UCSD-AML1 (cell line): ENCODE measurements around the gene AK1.
"Not testable (repeated sequence)": the region's sequence is repeated elsewhere in the genome, so short reads cannot be mapped to it uniquely, and the experiment has no call there.

ENCODE experiments used
- DNase-seq: peaks from one replicate; lab custom pipeline; 2025; ENCODE audit not compliant: unreplicated experiment; lab: John Stamatoyannopoulos, UW

Gene AK1

DNA sequence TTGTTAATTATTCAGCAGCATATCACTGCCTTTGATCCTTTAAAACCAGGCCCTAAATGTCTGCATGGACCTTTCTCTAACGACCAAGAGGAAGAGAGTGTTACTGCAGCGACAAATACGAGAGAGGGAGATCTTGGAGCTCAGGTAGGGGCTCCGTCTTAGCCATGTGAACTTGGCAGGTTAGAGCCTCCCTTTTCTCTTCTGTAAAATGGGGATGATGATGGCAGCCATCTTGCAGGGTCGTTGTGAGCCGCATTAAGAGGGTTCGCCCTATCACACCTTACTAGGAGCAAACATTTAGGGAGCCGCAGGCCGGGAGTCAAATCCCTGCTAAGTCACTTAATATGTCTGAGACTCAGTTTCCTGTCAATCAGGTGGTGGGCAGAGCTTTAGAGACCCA lies 24.6 kb downstream of the AK1 start:
- no peak for DNase-seq

DNA sequence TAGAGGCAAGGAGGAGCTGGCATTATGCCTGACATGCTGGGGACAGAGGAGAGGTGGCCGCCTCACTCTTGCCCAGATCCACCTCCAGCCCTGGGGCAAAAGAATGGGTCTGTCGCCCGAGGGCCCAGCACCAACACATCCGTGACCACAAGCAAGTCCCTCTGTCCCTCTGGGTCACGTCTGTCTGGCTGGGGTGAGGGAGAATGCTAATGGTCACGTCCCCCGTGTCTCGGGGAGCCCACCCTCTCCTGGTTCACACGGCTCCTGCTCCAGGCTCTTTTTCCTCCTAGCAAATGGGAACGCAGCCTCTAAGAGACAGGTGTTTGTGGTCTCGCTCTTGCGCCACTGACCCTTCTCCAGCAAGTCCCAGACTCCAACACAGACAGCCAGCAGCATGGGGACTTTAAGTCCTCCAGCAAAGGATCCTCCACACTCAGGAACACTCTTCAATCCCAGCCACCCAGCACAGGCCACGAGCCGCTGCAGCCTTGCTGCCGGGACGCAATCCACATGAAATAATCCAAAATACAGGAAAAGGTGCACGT lies 27.1 kb downstream of the AK1 start:
- DNase-seq, result no peak

DNA sequence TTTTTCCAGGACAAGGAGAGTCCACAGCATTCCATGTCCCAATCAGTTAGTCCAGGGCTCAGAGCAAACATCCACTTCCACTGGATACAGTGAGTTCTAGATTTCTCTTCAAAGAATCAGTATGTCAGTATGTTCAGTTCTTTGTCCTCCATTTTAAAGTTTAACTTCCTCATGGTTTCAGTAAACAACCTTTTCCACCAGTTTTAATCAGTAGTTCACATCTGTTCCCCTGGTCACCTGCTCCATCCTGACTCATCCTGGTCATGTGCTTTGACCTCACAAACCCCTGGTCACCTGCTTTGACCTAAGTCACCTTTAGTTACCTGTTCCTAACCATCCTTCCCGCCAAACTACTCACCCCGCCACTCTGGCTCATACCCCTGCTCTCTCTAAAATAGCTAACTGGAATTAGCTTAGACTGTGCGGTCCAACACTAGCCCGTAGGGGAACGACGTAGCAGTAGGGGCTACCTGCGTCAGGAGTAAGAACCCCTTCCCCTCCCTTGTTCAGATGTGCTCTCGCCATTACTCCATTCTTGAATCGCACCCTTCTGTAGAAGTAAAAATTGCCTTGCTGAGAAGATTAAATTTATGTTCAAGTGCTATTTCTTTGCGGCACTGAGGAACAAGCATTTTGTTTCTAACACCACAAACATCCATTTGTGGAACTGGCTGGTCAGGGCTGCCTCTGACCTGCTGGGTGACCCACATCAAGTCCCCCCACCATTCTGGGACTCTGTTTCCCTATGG lies 28.5 kb downstream of the AK1 start:
- DNase-seq, result no peak

DNA sequence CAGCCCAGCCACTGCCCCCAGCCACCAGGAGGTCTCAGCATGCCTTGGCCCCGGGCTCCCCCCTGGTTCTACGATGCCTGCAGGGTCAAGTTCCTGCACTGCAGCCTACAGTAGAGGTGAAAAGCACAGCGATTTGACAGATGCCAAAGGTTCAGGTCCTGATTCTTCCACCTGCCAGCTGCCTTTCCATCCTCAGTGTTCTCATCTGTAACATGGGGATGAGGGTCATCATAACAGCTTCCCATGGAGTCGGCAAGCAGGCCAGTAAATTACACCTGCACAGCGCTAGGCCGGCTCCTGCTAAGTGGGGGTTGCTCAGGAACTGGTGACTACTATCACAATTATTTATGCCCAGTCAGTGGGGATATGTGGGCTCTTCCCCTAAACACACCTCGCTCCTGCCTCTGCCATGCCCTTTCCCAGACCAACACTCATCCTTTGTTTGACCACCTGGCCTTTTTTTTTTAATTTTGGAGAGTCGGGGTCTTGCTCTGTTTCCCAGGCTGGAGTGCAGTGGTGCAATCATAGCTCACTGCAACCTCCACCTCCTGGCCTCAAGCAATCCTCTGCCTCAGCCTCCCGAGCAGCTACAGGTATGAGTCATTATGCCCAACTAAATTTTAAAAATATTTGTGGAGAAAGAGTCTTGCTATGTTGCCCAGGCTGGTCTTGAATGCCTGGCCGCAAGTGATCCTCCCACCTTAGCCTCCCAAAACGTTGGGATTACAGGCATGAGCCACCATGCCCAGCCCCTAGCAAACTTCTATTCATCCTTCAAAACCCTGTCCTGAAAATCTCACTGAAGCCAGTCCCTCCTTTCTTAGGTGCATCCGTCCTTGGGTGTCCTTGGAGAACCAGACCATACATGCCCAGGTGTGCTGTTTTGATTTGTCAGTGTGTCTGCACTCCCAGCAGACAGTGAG lies 29.4 kb downstream of the AK1 start:
- DNase-seq, result no peak

DNA sequence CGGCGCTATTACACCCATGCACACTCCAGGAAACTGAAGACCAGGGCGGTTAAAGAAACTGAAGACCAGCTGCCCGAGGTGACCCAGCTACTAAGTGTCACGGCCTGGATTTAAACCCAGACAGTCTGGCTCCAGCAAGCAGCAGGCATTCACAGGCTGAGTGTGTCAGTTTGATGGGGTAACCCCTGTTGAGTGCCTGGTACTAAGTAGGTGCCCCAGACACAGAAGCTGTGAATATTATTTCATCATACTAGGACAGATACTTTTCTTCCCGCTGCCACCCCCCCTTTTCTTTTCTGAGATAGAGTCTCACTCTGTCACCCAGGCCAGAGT lies 30.3 kb downstream of the AK1 start:
- no peak for DNase-seq

DNA sequence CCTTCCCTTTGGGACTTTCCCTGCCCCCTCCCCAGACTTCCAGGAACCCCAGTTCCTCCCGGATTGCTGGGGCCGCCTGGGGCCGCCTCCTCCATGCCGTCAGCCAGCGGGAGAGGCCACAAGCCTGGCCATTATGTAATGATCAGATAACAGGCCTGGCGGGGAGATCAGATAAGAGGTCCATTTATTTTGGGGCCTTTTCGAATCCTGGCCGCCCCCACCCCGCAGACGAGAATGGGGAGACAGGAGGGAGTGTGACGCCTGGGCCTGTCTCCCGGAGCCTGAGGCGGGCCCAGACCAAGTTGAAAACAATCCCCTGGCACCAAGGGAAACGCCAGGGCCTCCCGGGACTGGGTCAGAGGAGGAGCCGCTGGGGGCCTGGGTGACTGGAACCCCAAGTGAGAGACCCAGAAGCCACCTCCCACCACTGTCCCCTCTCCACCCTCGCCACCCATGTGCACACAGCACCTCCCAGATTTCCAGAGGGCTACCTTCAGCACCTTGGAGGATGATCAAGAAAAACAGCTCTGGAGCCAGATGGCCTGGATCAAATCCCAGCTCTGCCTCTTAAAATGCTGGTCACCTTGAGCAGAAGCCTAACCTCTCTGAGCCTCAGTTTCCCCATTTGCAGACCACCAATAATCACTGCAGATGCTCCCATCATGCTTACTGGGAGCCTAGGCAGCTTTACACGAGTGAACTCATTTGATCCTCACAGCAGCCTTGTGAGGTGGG lies 30.9 kb downstream of the AK1 start:
- DNase-seq, result no peak

DNA sequence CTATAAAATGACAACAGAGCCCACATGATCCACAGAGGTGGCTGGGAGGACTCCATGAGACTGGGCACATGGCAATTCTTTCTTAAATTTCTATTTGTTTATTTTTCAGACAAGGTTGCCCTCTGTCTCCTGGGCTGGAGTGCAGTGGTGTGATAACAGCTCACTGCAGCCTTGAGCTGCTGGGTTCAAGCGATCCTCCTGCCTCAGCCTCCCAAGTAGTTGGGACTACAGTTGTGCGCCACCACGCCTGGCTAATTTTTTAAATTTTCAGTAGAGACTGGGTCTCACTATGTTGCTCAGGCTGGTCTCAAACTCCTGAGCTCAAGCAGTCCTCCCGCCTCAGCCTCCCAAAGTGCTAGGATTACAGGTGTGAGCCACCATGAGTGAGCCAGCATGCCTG lies 31.9 kb downstream of the AK1 start:
- not testable (repeated sequence) for DNase-seq

DNA sequence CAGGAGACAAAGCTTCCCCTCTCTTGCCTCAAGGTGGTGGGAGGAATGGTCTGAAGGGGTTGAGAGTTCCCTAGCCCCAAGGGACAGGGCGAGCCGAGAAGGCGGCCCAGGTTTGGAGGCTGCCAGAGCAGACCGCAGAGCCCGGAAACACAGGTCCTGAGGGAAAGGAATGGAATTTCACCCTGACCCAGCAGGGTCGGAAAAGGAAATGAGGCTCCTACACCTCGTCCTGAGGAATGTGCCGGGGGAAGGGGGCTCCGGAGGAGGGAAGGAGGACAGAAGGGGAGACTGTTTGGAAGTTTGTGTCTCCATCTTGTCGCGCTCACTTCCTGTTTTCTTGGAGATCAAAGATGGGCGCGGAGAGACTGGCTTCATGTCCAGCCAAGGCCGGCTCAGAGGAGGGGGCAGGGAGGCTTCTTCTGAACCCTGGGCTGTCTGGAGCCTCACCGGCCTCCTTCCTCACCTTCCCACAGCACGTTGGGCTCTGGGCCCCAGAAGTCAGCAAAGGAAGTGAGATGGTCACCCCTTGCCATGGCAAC lies 32.6 kb downstream of the AK1 start:
- DNase-seq, result no peak

DNA sequence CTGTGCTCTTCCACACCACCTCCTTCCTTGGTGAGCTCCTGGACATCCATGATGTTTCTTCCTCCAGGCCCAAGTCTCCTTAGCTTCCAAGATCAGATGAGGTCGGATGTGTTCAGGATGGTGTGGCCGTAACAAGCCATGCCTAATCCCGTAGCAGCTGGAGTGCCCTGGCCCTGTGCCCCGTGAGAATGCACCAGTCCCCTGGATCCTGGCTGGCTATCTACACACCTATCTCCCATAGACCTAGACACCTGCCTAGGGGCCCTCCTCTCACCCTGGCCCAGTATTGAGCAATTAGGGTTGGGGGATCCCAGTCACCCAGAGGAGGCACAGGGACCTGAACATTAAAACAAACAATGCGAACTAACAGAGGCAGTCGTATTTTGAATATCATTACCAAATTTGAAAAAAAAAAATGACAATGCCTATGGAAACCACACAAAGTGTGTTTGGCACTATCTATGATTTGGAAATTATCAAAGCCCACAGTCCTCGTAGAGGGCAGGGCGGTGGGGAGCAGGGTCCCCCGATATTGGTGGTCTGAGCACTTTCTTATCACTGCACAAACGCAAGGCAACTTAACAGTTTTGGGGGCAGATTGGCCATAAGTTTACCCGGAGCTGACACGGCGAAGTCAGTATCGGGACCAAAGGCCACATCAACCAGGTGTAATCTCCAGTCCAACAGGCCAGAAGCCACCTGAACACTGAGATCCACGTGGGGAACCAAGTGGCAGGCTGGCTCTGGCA lies 36.2 kb downstream of the AK1 start:
- no peak for DNase-seq

DNA sequence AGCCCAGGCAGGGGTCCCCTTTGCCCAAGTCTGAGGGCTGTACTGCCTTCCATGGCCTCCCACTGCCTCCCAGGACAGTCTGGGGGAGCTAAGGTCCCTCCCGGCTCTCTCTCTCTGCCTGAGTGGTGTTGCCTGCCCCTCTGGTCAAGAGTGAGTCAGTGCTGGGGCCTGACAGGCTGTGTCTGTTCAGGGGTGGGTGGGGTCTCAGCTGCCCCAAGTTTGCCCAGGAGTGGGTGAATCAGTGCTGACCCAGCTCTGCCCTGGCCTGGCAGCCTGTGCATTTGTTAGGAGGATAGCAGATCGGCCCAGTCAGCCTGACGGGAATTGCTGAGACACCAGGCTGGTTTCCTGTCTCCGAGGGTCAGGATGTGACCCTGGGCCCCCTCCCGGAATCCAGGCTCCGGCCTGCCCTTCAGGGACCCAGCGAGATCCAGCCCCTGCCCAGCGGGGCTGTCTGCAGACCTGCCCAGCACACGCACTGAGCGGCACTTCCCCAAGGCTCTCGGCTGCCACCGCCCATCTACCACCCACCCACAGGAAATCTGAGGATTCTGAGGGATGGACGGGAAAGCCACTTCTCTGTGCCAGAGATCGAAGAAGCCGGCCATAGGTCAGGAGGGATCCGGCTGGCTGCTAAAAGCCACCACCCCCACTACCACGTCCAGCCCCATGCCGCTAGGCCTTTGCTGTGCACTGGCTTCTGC lies 38.9 kb downstream of the AK1 start:
- DNase-seq, result peak; percentile 63

DNA sequence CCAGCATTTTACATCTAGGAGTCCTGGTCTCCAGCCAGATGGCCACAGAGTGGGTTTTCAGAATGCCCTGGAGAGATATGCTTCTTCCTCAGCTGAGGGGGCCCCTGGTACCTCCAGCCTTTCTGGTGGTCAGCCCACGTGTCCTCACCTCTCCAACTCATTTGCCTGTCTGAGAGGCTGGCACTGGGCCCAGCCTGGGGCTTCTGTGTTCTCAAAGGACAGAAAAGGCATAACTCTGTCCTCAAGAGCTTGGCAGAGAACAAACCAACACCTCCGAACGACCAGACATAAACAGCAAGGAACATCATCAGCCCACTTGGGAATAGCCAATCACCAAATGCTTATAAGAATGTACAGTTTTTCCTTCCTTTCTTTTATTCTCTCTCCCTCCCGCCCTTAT lies 40.1 kb downstream of the AK1 start:
- no peak for DNase-seq

DNA sequence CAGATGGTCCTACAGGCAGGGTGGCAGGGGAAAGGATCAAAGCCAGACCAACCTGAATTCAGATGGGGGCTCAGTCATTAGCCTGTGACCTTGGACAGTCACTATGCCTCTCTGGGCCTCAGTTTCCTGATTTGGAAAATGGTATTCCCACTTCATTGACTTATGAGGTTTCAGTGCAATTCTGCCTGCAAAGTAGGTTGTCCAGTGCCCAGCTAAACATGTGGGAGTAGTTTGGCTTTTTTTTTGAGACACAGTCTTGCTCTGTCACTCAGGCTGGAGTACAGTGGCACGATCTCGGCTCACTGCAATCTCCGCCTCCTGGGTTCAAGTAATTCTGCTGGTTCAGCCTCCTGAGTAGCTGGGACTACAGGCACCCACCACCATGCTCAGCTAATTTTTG lies 40.9 kb downstream of the AK1 start:
- DNase-seq, result not testable (repeated sequence)

DNA sequence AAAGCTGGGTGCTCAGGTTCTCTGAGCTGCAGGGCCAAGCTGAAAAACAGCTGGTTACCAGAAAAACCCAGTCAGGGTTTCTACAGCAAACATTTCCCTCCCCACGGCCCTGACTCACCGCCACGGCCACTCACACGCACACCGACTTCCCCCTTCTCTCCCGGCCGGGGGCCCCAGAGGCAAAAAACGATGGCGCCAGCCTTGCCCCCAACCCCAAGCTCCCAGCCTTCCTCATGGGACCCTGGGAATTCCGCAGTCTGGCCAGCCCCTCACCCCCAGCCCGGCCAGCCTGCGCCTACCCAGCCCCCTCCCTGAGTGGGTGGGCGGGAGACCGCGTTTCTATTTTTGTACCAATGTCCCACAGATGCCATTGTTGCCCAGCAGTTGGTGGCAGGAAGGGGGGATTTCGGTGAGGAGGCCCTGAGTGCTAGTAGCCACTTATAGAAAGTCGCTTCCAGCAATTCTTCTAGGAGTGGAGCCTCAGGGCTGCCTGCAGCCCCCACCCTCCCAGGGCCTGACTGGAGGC lies 41.4 kb downstream of the AK1 start:
- peak; percentile 46 for DNase-seq

DNA sequence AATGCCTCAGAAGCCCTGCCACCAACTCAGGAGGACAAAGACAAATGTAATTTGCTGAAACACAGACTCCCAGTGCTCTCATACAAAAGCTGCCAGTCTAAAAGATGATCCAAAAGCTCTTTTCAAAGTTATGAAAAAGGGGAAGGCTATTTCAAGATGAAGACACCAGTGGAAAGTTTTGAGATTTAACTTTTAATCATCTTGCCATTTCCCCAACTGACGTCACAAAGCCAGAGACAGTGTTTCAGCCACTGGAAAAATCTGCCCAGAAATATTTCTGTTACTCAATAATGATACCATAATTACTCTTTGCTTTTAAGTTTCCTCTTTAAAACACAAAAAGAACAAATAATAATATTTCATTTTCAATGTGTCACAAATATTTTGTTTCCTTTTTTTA lies 43.9 kb downstream of the AK1 start:
- DNase-seq, result no peak

DNA sequence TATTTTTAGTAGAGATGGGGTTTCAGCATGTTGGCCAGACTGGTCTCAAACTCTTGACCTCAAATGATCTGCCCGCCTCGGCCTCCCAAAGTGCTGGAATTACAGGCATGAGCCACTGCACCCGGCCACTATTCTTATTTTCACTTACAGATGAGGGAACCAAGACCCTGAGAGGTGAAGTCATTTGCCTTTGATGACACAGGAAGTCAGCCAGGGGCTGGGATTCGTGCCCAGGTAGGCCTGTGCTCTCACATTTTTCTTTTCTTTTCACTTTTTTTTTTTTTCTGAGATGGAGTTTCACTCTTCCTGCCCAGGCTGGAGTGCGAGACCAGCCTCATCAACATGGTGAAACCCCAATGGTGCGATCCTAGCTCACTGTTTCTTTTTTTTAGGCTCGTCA lies 45.2 kb downstream of the AK1 start:
- no peak for DNase-seq

DNA sequence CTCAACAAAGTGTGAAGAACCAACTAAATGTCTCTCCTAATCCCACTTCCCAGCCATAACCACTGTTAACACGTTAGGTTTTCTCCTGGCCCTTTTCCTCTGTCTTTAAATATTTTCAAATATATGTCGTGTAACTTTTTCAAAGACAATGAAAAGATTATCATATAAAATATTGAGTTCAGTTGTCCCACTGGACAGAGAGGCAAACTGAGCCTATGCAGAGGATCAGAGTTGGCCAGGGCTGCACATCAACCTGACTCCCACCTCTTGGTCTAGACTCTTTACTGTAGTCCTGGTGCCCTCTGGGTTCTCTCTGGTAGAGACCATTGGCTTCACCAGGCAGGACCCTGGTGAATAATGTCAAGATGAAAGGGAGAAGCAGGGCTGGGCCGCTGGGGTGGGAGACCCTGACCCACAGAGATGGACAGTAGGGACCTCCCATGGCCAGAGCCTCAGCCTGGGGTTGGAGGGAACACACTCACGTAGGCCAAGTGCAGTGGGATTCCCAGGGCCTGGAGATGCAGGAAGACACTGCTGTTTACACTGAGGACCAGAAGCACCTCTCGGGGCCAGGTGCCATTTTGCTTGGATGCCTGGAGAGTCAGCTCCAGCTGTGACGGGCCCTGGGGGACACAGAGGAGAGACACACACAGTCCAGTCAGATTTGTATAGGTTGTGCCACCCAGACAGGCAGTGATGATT lies 48.1 kb downstream of the AK1 start:
- no peak for DNase-seq

DNA sequence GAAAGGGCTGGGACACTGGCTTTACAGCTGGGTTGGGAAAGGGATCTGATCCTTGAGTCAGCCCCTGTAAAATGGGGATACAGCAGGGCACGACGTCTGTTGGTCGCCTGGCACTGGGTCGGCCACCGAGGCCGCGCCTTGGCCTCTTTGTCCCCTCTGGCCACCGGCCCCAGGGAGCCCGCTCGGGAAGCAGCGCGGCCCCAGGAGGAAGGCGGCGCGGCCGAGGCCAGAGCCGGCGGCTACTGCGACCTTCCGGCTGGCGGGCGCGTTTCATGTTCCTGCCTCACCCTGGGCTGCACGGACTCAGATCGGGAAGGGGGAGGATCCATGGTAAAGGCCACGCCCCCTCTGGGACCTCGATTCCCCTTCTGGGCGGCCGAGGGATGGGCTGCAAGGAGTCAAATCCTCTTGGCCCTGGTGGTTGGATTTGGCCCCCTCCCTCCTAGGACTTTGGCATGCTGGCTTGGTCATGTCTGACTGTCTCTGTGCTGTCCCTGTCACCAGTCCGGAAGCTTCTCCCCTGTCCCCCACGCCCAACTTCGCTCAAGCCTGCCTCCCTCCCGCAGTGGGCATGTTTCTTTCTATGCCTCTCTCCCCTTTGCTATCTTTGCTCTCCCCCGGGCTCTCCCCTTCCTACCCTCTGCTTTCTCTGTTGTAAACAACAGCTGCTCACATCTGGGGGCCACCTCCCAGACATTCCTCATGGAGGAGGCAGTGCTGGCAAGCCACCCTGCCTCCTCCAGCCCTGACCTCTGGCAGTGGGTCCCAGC lies 49.0 kb downstream of the AK1 start:
- no peak for DNase-seq

DNA sequence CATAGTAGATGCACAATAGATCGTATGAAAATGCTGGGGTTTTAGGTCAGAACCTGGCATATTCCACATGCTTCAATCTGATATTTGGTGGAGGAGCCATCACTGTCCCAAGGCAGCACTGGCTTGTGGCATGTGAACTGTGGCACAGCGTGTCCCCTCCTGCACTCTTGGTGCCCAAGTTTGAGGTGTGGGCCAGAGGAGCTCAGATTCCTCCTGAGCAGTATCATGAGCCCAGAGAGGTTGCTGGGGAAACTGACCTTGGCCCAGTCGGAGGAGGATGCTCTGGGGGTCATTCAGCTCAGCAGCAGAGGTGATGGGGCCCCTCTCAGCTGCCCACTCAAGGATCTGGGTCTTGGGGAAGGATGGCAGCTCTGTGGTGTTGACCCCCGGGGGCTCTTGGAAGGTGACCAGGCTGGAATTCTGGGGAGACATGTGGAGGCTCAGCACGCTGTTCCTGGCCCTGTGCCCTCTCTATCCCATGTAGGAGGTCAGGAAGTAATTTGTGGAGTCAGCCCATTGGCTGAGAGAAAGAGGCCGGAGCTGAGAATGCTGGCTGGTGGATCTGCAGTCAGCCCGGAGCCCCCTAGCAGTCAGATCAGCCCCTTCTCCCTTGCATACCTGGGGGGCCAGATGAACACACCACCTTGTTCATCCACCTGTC lies 51.1 kb downstream of the AK1 start:
- DNase-seq, result no peak
